CD4-positive, alpha-beta T cell treated with Interleukin-17A for 4 hours (primary cell): ENCODE measurements around the gene HOXA6.

ENCODE experiments used
- DNase-seq: peaks from one replicate; pipeline ENCODE4 v3.0.0-alpha.2; 2020; ENCODE audit warnings: mixed read lengths

Gene HOXA6

GRCh38 chr7:27184337-27185012 is 36.9 kb upstream of the HOXA6 start:
- DNase-seq, result peak; percentile 51

GRCh38 chr7:27183682-27184336 is 36.2 kb upstream of the HOXA6 start:
- DNase-seq, result no peak

GRCh38 chr7:27182861-27183681 is 35.5 kb upstream of the HOXA6 start:
- DNase-seq, result peak; percentile 4

GRCh38 chr7:27182285-27182841 is 34.8 kb upstream of the HOXA6 start:
- no peak for DNase-seq

GRCh38 chr7:27181795-27182275 is 34.3 kb upstream of the HOXA6 start:
- DNase-seq, result no peak

- DNase-seq, result peak; percentile 1
These were observed 33.2 kb upstream of the HOXA6 start for GRCh38 chr7:27180431-27181420.

GRCh38 chr7:27179503-27180430 is 32.2 kb upstream of the HOXA6 start:
- peak; percentile 80 for DNase-seq

GRCh38 chr7:27179030-27179429 is 31.5 kb upstream of the HOXA6 start:
- DNase-seq, result peak; percentile 1

GRCh38 chr7:27178366-27178765 is 30.8 kb upstream of the HOXA6 start:
- DNase-seq, result peak; percentile 0

GRCh38 chr7:27177795-27178320 is 30.3 kb upstream of the HOXA6 start:
- peak; percentile 2 for DNase-seq

- DNase-seq, result peak; percentile 1
These were observed 29.6 kb upstream of the HOXA6 start for GRCh38 chr7:27176962-27177794.

- DNase-seq, result no peak
These were observed 28.9 kb upstream of the HOXA6 start for GRCh38 chr7:27176524-27176845.

GRCh38 chr7:27175626-27176523 is 28.3 kb upstream of the HOXA6 start:
- no peak for DNase-seq

- DNase-seq, result no peak
These were observed 27.5 kb upstream of the HOXA6 start for GRCh38 chr7:27174874-27175625.

- no peak for DNase-seq
These were observed 26.6 kb upstream of the HOXA6 start, which contains the start of gene HOXA10 for GRCh38 chr7:27173956-27174873. Gene HOXA10 (minus strand): TSS chr7:27174320. CDS start chr7:27174306, 14 bp downstream.

GRCh38 chr7:27173511-27173955 is 26.0 kb upstream of the HOXA6 start:
- DNase-seq, result peak; percentile 50
